Activated CD4-positive, alpha-beta T cell treated with anti-CD3 and anti-CD28 coated beads for 4 hours (primary cell): ENCODE results near the gene USP49.
"Not testable (repeated sequence)": the region's sequence is repeated elsewhere in the genome, so short reads cannot be mapped to it uniquely, and the experiment has no call there.

Source experiments
- DNase-seq, 2 donors: peaks; one replicate each; pipeline ENCODE4 v3.0.0-alpha.2; 2020

Gene USP49

GRCh38 chr6:41778895-41779294 lies 116.3 kb downstream of the USP49 start:
- DNase-seq, result no peak

DNA sequence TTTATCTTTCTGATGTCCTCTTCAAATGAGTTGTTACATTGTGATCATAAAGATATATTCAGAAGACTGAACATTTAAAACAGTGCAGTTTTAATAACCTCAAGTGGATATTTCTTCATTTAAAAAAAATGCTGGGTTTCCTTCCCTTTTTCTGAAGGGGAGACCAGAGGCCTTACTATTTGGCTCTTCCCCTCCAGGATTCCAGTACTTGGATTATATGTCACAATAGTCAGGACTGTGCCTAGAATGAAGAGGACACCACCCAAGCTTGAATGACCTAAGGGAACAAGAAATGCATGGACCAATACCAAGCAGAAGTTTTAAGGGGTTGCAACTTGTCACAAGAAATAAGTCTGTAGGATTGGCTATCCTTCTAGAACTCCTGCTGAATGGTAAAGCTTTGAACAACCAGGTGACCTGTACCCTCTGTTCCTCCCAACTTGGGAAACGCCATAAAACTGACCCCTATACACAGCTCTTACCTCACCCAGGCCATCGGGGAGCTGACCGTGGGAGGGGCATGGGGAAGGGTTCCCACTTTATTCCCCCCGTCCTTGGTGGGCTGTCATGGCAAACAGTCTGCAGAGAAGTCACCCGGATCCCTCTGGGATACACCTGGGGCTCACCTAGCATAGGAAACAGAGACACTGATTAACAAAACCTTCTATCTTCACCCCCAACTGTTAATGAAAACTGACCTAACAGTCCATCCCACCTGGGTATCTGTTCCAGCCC lies 117.5 kb downstream of the USP49 start:
- DNase-seq, result no peak

DNA sequence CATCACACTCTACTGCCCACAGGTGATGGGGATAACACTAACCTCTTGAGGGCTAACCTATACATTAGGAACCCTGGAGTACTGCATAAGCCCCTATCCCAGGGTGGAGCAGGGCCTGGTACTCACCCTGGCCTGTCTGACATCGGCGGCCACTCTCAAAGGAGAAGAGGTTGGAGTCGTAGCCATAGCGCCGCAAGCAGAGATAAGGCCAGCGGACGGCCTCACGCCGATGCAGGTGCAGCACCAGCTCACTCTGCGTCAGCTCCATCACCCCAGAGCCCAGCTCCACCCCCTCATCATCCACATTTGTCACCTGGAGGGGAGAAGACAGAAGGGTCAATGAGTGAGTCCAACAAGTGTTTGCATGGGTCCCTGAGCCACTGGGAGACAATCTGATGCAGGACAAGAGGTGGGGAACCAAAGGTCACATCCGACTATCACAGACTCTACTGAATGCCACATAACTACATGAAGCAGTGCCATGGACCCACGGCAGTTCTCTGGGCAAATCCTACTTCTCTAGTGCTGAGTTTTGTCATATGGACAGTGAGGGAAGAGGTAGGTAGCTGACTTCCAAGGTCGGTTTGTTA lies 119.8 kb downstream of the USP49 start:
- no peak for DNase-seq

- DNase-seq, result no peak
These were observed 120.3 kb downstream of the USP49 start for GRCh38 chr6:41774841-41775240.

DNA sequence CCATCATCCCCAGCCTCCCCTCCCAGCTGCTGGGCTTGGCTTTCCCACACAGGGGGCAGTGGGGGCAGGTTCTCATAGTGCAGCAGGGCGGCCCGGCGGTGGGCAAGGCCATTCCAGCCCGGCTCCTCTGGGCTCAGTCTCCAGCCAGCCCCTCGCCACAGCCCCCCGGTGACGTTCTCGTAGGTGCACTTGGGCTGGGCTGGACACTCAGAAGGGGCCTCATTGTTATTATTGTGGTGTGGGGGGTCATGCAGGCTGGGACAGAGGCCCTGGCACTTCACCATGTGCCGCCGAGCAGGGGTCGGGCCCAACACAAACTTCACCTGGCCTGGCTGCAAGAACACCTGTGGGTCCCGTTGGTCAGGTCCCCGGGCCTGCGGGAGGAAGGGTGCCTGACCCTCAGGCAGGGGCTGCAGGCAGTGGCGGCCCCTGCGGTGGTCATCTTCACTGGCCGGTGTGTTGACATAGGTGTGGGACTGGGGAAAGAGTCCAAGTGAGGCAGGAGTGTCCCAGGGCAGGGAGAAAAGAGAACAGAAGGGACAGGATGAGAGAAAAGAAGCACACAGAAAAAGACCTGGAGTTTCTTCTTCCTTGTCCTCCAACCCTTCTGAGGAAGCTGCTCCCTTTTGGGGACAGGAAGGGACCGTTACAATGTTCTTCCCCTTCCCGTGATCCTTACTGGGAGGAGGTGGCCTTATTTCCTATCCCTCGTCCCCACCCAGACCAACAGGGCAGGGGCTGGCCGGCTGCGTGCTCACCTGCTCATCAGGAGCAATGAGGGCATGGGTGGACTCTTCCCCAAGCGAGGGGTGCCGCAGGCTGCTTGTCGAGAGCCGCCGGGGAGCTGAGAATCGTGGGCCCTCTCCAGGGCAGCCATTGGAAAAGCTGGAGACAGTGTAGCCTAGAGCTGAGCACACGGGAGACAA lies 123.9 kb downstream of the USP49 start:
- DNase-seq, result no peak

GRCh38 chr6:41770381-41771057 lies 124.7 kb downstream of the USP49 start:
- no peak for DNase-seq

DNA sequence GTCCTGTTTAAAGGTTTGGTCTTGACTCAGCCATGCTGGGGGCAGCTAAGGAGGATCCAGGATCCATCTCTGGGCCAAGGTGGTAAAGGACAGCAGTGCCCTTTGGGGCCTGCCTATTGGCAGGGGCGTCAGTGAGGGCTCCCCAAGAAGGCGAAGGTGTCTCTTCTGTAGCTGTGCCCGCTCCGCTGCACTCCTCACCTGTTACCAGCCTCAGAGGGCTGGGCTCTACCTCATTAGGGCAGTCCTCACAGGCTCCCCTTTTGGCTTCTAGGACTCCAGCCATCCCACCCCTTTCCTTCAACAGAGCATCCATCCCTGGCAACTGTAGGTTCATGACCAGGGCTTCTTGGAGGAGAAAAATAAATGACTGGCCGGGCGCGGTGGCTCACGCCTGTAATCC lies 125.8 kb downstream of the USP49 start:
- DNase-seq, result no peak

DNA sequence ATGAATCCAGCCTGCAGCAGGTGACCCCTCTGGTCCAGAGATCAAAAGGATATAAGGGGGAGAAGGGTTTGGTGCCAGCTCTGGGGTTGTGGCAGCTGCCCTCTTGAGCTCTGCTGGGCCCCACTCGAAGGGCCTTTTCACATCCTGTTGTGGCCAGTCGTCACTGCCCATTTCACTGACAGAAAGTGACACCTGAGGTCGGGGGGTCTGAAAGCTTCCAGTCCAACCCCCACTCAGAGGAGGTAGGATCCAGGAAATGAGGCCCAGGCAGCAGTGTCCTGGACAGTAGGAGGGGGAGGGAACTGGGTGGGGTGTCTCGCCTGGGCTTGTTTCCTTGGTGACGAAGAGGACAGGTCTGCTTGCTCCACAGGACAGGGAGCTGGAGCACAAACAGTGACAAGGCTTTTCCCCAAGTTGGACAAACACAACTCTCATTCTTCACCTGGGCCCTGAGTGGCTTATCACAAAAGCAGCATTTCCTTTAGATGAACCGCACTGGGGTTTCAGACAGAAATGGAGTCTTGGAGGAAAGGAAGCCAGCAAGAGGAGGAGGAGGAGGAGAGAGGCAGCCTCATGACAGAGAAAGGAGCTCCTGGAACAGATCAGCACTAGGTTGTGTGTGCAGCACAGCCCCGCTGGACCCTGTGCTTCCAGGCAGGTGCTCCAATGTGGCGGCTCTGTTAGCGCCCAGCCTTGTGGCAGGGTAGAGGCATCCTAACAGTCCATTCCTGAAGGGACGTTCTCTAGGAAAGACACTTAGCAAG lies 126.4 kb downstream of the USP49 start:
- no peak for DNase-seq

GRCh38 chr6:41767112-41767833 lies 127.9 kb downstream of the USP49 start:
- no peak for DNase-seq

DNA sequence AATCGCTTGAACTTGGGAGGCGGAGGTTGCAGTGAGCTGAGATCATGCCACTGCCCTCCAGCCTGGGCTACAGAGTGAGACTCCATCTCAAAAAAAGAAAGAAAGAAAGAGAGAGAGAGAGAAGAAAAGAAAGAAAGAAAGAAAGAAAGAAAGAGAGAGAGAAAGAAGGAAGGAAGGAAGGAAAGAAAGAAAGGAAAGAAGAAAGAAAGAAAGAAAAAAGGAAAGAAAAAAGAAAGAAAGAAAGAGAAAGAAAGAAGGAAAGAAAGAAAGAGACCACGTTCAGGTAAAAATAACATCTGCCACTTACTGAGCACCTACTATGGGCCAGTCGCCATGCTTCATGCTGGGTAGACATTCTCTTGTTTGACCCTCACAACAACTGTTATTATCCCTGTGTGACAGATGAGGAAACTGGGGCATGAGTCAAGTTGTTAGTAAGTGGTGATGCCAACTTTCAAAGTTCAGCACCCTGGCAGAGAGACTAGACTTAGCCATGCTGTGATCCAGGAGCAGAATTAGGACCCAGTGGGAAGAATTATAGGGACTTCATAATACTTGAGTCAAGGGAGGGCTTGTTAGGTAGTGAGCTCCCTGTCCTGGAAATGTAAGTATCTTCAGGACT lies 129.0 kb downstream of the USP49 start:
- not testable (repeated sequence) for DNase-seq

- DNase-seq, result no peak
These were observed 131.7 kb downstream of the USP49 start for GRCh38 chr6:41763470-41763869.

- no peak for DNase-seq
These were observed 135.1 kb downstream of the USP49 start for GRCh38 chr6:41759905-41760579.

DNA sequence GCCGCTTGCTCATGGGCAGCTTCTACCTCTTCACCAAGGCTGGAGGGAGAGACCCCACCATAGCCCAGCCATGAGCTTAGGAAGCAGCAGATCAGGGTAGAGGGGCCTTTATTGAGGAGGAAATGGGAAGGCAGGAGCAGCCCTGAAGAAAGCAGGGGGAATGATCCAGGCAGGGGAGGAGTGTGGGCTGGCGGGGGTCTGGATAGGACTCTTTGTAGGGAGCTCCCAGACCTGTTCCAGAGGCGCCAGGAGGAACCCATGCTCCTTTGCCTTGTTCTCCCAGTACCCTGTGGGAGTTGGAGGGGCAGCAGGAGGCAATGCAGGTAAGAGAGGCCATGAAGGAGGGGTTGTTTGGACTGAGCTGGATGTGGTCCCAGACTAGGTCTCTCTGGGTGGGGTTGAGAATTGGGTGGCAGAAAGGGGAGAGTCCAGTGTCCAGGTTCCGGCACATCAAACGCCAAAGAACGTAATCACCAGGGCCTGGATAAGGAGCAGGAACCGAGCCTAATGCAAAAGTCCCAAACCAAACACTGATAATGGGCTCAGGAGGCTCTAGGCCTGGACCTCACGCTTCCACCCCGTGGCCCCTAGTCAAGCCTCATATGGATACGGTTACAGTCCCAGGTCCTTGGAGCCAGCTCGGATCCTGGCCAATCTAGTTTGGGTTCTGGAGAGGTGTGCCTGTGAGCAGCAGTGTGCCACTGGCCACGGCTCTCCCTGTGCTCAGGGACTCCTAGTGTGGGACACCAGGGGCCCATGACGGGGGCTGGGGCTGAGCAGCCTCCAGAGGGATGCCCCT lies 135.9 kb downstream of the USP49 start:
- DNase-seq, result no peak

DNA sequence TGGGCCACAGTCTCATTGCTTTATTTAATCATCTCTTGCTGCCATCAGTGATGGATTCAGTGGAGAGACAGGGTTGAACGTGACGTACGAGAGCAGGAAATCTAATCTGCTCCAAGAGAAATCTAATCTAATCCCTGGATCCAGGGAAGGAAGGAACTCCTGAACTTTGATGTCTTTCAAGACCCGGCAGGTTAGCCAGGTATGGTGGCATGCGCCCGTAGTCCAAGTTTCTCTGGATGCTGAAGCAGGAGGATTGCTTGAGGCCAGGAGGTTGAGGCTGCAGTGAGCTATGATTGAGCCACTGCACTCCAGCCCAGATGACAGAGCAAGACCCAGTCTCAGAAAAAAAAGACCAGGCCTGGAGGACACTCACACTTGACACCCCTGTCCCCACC lies 136.5 kb downstream of the USP49 start:
- no peak for DNase-seq

GRCh38 chr6:41757931-41758640 lies 137.1 kb downstream of the USP49 start:
- DNase-seq, result peak in 1 of 2 donors; percentile 23

DNA sequence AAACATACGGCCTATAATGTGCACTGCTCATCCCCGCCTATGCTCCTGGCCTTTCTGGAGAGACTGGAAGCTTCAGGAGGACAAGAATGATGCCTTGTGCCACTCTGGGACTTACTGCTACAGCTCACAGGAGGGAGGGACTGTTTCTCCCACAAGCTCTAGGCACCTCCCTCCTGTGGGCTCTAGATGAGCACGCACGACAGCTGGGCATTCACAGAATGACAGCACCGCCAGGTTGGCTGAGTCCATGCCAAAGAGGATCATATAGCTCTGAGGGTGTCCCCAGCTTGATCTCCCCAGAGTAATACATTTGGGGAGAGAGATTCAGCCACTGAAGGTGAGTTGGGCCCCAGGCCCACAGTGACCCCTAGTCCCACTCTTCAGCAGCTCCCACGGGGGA lies 137.9 kb downstream of the USP49 start:
- DNase-seq, result no peak

GRCh38 chr6:41756354-41756753 lies 138.8 kb downstream of the USP49 start:
- no peak for DNase-seq

DNA sequence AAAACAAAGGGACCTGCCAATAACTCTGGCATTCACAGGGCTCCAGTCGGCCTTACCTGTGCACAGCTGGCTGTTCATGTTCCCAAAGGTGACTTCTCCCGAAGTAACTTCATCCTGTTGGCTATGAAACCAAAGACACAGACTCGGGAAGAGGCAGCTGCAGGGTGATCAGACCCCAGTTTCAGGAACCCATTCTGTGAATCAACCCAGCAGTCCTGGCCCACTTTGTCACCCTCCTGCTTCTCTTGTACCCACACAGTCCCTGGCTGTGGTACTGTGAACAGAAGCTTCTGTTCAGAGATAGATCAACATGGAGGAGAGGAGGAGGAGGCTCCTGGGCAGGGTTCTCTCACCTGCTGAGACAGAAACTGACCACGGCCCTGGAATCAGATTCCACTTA lies 139.3 kb downstream of the USP49 start:
- no peak for DNase-seq

DNA sequence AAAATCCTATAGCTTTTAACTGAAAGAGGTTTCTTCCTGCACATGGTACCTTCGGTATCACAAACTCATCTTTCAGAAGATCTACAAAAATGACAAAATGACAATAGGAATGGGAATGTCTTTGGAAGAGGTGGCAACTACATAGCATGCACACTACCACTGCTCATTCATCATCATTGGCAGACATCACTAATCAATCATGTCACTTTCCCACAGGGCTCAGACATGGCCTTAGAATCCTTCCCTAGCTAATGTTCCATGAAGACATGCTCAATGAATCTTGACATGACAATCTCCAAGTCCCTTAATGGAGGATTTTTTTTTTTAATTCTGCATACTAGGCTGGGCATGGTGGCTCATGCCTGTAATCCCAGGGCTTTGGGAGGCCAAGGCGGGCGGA lies 144.8 kb downstream of the USP49 start:
- DNase-seq, result no peak
